Stimulated activated naive CD4-positive, alpha-beta T cell (primary cell): ENCODE results near the gene SLC45A2.
"Not testable (repeated sequence)": the region's sequence is repeated elsewhere in the genome, so short reads cannot be mapped to it uniquely, and the experiment has no call there.

Experiments
- DNase-seq, 6 experiments: peaks; one replicate each; lab custom pipeline; 2025; lab: John Stamatoyannopoulos, UW

Gene SLC45A2

GRCh38 chr5:33969572-33970452, 14.7 kb downstream of the SLC45A2 start:
- DNase-seq, result peak in 1 of 6 experiments; percentile 5

- DNase-seq, result no peak
These were observed 16.1 kb downstream of the SLC45A2 start for GRCh38 chr5:33968211-33969005.

- DNase-seq, result no peak
These were observed 17.7 kb downstream of the SLC45A2 start for GRCh38 chr5:33966805-33967204.

GRCh38 chr5:33964132-33964700, 20.3 kb downstream of the SLC45A2 start:
- DNase-seq, result no peak

GRCh38 chr5:33958176-33958575, 26.3 kb downstream of the SLC45A2 start:
- no peak for DNase-seq

- DNase-seq, result no peak
These were observed 26.8 kb downstream of the SLC45A2 start for GRCh38 chr5:33957577-33958150.

- DNase-seq, result not testable (repeated sequence)
These were observed 32.3 kb downstream of the SLC45A2 start for GRCh38 chr5:33952175-33952574.

GRCh38 chr5:33944543-33945132, 39.9 kb downstream of the SLC45A2 start:
- no peak for DNase-seq

GRCh38 chr5:33941090-33941489, 43.4 kb downstream of the SLC45A2 start:
- DNase-seq, result no peak

GRCh38 chr5:33939556-33940262, 44.8 kb downstream of the SLC45A2 start:
- no peak for DNase-seq

GRCh38 chr5:33938881-33939280, 45.6 kb downstream of the SLC45A2 start:
- DNase-seq, result no peak

GRCh38 chr5:33938507-33938796, 46.0 kb downstream of the SLC45A2 start:
- DNase-seq, result no peak

GRCh38 chr5:33937707-33938506, 46.6 kb downstream of the SLC45A2 start:
- DNase-seq, result no peak

GRCh38 chr5:33937017-33937706, 47.3 kb downstream of the SLC45A2 start:
- no peak for DNase-seq

- DNase-seq, result no peak
These were observed 48.0 kb downstream of the SLC45A2 start, which contains the start of gene RXFP3 for GRCh38 chr5:33936381-33937016. Gene RXFP3, plus strand, starts transcription at chr5:33936386. Its CDS starts 355 bp downstream, at chr5:33936741.

- peak in 4 of 6 experiments; percentile 2 to 20 (median 2) for DNase-seq
These were observed 48.5 kb downstream of the SLC45A2 start for GRCh38 chr5:33936004-33936380.

GRCh38 chr5:33934176-33934575, 50.3 kb downstream of the SLC45A2 start:
- no peak for DNase-seq

- no peak for DNase-seq
These were observed 50.7 kb downstream of the SLC45A2 start for GRCh38 chr5:33933723-33934169.

GRCh38 chr5:33931136-33931535, 53.4 kb downstream of the SLC45A2 start:
- DNase-seq, result no peak
